AG08396 (cell line): Measurements from ENCODE around the gene PSKH1.
A peak's percentile ranks its signal among the peaks of the same experiment; 100 is the strongest.
"Not testable (repeated sequence)": the region's sequence is repeated elsewhere in the genome, so short reads cannot be mapped to it uniquely, and the experiment has no call there.

Experiments used
- DNase-seq: peaks from one replicate; pipeline ENCODE4 v3.0.0; 2012; ENCODE audit warnings: low spot score, mixed read lengths

Gene PSKH1

DNA sequence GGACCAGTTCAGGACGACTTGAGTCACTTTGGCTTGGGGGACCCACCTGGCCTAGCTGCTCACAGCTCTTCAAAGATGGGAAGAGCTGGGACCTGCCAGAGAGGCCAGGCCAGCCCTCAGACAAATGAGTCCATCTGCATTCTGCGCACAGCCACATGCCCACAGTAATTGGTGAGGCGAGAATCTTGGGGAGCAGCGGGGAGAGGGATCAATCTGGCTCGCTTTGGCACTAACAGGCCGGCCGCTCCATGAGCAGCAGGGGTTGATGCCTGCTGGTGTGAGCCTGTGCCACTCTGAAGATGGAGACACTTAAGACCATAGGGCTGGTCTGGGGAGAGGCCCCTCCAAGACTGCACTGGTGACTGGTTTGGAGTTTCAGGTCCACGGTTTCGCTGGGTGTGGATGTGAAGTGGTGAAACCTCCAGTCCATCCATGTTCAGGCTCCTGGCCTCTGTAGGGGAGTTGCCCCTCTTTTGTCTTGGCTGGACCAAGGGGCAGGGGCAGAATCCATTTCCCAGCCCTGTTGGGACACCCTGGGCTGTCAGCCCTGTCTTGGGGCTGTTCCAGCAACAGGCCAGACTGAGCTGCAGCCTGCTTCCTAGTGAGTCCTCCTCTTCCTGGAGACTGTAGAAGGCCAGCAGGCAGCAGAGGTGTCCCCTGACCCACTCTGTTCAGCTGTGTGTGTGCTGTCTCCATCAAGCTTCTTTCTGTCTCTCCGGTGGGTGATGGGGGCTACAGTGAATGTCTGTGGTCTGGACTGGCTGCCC, 31.3 kb downstream of the PSKH1 start:
- no peak for DNase-seq

DNA sequence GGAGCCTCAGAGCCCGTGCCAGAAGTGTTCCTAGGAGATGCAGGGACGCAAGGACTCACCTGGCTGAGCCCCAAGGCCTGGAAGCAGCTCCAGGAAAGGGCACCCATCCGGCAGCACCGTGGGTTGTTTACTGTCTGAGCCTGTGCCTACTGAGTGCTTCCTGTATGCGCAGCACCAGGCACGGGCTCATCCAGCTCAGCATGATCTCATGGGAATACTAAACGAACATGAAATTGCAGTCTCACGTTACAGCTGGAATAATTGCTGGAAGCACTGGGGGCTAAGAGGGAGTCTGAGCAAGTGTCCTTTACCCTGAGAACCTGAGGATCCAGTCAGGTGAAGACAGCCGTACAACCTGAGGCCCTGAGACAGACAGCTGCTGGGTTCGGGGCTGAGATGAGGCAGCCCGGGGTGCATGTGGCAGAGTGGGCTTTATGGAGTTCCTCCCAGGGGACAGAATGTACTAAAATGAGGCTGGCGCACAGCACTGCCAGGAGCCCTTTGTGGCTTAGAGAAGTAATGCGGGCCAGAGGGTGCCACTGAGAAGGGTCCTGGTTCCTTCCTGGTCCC, 33.2 kb downstream of the PSKH1 start:
- DNase-seq = no peak

GRCh38 chr16:67927131-67927941, 34.3 kb downstream of the PSKH1 start:
- DNase-seq = no peak

- DNase-seq = no peak
Observed at GRCh38 chr16:67928147-67928546, 35.1 kb downstream of the PSKH1 start.

DNA sequence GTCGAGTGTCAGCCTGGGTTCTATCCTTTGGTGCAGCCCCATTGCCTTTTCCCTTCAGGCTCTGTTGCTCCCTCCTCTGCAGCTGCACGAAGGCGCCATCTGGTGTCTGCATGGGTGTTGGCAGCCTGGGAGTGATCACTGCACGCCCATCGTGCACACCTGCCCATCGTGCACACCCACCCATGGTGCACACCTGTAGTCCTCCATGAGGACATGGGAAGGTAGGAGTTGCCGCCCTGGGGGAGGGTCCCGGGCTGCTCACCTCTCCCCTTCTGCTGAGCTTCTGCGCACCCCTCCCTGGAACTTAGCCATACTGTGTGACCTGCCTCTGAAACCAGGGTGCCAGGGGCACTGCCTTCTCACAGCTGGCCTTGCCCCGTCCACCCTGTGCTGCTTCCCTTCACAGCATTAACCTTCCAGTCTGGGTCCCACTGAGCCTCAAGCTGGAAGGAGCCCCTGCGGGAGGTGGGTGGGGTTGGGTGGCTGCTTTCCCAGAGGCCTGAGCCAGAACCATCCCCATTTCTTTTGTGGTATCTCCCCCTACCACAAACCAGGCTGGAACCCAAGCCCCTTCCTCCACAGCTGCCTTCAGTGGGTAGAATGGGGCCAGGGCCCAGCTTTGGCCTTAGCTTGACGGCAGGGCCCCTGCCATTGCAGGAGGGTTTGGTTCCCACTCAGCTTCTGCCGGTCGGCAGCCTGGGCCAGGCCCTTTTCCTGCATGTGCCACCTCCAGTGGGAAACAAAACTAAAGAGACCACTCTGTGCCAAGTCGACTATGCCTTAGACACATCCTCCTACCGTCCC, 35.7 kb downstream of the PSKH1 start:
- DNase-seq = peak; percentile 80

DNA sequence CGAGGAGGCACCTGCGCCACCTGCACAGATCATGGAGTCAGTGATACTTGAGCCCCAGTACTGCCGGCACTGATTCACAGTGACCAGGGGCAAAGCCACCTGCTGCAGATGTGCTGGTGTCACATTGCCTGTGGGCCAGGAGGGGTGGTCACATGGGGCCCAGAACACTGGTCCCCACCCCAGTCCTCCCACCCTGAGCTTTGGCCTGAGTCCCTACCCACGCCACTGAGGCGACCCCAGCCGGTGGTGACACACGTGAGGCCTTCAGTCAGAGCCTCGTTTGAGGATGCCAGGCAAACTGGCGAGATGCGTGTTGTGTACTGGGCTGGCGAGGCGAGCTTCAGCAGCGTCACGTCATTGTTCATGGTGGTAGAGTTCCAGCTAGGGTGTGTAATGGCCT, 37.1 kb downstream of the PSKH1 start:
- no peak for DNase-seq

DNA sequence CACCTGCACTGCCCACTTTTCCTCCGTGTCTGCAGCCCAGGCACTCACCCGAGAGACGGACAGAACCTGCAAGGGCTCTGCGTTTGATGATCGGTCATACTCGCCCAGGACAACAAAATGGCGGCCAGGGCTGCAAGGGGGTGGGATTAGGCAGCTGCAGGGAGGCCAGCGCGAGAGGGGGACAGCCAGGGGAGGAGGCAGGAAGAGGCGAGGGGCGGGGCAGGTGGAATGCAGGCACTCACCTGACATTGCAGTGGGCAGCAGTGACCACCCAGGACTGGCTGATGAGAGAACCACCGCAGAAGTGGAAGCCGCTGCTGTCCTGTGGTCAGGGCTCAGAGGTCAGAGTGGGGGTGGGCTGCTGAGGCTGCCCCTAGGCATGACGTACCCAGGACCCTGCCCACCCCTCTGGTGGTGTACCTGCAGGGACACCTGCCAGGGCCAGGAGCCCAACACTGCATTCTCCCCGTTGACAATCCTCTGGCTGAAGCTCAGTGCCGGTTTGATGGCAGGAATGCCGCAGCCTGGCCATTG, 37.7 kb downstream of the PSKH1 start:
- no peak for DNase-seq

- no peak for DNase-seq
Observed at GRCh38 chr16:67931712-67932461, 38.8 kb downstream of the PSKH1 start, which contains the start of gene CTRL. Gene CTRL (minus strand): TSS chr16:67931862. CDS start chr16:67931852, 10 bp downstream.

DNA sequence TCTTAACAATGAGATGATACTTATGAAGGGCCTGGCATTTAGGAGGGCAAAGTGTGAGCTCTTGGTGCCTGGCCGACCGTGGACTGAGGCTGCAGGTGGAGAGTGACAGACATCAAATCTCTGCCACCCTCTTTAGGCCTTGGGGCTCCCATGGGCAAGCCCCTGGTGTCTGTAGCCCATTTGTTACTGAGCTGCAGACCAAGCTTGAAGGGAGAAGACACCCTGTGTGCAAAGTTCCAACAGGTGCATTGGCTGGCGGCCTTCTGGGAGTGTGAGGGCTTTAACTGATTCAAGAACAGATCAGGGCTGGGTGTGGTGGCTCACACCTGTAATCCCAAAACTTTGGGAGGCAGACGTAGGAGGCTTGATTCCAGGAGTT, 39.4 kb downstream of the PSKH1 start:
- DNase-seq = no peak

GRCh38 chr16:67933805-67934204, 40.8 kb downstream of the PSKH1 start:
- no peak for DNase-seq

DNA sequence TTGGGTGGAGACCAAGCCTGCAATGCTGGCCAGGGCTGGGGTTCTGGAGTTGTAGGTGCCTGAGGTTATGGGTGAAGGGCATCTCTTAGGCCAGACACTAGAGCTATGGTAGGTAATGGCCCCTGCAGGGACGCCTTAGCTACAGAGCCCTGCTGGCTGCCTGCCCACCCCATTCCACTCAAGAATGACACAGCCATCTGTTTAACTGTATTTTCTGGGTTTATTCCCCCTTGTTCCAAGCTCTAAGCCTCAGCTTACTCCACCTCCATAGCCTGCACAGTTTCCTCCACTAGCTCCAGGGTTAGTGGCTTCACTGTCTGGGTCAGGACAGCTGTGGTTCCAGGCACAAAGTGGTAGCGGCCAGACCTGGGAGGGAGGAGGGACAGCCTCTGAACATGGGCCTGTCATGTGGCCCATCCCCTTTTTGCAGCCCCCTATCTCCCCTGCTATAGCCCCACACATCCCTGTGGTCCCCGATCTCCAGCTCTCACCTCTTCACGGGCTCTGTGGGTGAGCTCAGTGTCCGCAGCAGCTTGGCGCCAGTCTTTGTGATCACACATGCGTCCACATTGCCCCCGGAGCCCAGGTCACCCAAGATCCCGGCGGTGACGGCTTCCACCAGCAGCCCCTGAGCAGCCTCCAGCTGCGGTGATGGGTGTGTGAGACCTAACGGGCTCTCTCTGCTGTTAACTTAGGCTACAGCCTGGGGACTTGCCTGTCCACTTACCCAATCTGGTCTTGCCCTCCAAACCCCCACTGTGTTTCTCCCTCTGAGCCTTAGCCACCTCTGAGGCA, 41.4 kb downstream of the PSKH1 start:
- no peak for DNase-seq

GRCh38 chr16:67935101-67935401, 42.0 kb downstream of the PSKH1 start:
- DNase-seq = no peak

DNA sequence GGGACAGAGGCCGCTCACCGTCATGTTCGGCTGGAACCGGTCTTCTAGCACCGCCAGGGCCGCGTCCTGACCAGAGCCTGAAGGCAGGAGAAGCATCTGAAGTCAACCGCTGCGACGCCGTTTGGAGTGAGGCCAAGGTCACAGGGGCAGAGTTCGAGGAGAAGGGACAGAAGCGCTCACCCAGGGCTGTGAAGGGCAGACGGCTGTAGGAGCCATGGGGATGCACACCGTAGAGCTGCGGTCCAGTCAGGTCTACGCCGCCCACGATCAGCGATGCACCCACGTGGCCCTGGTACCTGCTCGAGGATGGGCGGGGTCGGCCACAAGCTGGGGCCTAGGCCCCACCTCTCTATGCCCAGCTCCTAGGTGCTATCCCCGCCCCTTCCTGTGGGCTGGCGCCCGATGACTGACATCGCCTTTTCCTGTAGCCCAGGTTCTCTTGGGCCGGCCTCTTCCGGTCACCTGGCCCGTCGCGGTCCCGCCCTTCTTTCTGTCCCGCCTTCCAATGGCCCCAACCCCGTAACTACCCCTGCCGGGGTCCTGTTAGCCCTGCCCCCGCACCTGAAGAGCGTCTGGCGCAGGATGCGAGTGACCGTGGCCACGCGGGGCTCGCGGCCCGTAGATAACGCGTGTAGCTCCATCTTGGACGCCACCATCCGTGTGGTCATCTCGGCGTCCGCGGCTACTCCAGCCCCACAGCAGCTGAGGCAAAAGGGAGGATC, 42.5 kb downstream of the PSKH1 start:
- peak; percentile 94 for DNase-seq

DNA sequence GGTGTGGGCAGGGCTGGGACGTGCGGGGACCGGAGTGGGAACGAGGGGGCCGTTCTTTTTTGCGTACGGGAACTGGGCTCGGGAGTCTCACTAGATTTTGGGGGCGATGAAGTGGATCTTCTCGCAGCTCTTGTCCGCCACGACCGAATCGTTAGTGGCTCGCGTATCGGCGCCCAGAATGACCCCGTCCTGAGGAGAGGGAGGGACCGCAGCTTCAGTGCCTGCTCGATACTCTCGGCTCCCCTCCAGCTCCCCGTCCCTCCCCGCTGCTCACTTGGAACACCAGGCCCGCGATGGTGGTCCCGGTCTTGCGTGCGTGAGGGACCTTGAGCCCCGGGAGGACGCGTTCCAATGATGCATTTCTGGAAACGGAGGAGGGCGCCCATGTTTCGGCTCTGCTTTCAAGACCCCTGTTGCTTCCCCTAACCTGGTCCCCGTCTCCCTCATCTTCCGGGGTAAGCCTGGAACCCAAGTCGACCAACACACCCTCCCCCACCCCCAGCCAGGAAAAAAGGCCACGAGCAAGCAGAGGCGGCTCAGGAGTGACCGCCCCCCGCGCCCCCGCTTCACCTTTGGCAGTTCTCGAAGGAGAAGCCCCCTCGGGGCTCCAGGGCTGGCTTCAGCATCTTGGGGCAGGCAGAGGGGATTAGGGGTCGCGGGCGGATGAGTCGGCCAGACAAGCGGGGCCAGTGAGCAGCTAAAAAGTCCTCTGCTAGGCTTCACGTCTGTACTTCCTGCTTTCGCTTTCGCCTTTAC, 43.2 kb downstream of the PSKH1 start, which contains the start of gene PSMB10:
PSMB10 (minus strand) TSS at position 727 of the 756 bp plus-strand sequence; CDS start at position 626, 101 bp downstream.
- DNase-seq = peak; percentile 79

DNA sequence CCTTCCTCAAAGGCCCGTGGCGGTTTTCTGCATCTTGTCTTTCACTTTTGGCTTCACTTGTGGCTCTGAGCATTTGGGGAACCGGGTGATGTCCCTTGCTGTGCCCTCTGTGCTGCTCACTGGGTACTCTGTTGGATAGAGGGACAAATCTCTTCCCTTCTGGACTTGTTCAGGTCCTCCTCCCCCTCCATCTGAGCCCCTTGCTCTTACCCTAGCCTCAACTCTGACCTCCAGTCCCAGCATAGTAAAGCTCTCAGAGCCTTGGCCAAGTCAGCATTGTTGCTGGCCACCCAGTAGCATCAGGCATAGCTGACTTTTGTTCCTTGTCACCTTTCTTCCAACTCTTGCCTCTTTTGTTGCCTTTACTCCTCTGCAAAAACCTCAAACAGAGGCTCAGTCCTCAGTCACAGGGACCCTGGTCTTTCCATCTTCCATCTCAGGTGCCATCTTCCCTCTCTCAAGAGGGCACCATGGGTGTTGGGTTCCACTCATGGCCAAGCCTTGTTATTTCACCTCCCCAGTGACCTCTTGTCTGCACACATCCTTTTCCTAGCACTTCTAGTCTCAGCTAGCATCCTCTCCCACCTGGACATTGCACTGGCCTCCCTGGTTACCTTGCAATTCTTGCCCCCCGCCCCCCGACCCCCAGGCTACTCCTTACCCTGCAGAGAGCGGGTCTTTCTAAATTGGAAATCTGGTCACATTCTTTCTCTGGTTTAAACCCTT, 44.0 kb downstream of the PSKH1 start:
- no peak for DNase-seq

GRCh38 chr16:67937713-67938112, 44.7 kb downstream of the PSKH1 start:
- not testable (repeated sequence) for DNase-seq

DNA sequence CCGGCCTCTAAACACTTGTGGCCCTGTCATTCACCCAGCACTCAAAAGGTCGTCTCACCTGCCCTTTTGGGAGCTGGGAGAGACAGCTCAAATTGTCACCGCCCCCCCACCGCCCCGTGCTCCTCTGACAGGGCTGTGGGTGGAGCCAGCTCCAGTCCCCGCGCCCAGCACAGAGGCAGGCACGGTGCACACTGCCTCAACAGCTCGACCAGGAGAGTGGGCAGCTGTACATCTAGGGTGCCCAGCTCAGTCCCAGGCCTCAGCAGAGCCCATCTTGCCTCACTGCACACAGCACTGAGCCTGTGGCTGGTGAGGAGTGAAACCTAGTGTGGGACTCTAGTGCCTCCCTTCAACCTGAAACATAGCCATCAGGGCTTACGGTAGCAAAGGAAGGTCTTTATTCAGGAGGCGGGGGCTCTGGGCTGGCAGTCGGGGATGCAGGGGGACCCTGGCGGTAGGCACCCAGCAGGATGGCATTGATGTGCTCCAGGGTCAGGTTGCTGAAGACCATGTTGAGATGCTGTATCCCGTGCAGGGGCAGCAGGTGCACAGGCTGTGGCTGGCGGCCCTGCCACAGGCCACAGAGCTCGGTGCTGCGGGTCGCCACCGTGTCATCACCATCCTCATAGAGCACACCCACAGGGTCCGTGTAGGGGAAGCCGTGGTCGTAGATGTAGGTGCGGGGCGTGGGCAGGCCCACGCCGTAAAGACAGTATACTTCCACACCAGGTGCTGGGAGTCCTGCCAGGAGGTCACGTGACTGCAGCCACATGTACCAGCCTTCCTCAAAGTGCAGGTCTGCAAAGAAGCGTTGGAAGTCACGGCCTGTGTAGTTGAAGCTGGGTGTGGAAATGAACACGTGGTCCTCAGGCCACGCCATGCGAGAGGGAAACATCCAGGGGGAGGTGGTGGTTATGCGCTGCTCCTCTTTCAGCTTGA, 46.7 kb downstream of the PSKH1 start:
- no peak for DNase-seq
